Panc1 (cell line): ENCODE data around the gene PPP4C.

Source experiments
- CTCF ChIP-seq: fragments of 450-650 bp; IDR thresholded peaks from 2 replicates; pipeline ENCODE4 v1.5.1; 2017; ENCODE audit warnings: mild to moderate bottlenecking
- POLR2AphosphoS5 ChIP-seq: IDR thresholded peaks from 2 replicates; pipeline ENCODE4 v1.6.1; 2012; ENCODE audit warnings: mild to moderate bottlenecking, low read depth, low read length, moderate library complexity
- SIN3A ChIP-seq: IDR thresholded peaks from 2 replicates; pipeline ENCODE4 v1.6.1; 2012; ENCODE audit warnings: low read depth, mild to moderate bottlenecking, low read length, moderate library complexity, borderline replicate concordance; ENCODE audit not compliant: insufficient read depth

- TF ChIP-seq CTCF (no peak), POLR2AphosphoS5 (no peak), SIN3A (no peak)
These were observed 46.2 kb downstream of the PPP4C start for GRCh38 chr16:30121741-30122571.
